ENCODE measurements around the gene FKBP1B.
A peak's percentile ranks its signal among the peaks of the same experiment; 100 is the strongest.
"Not testable (repeated sequence)": the region's sequence is repeated elsewhere in the genome, so short reads cannot be mapped to it uniquely, and the experiment has no call there.

FKBP1B gene

GRCh38 chr2:24022975-24023575 is 26.5 kb upstream of the FKBP1B start:
- no peak for DNase-seq

DNA sequence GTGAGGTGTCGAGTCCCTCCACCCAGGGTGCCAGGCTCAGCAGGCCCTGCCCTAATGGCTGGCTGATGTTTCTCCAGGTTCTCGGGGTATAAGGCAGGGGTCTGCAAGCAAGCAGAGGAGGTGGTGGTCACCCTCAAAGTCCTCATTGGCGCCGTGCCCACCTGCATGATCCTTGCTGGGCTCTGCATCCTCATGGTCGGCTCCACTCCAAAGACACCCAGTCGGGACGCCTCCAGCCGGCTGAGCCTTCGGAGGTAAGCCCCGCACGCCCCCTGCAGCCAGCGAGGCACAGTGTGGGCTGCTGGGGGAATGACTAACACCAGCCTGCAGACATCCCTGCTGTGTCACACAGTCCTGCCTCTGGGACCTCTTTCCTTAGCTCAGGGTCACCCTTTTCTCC is 25.5 kb upstream of the FKBP1B start:
- DNase-seq = no peak

GRCh38 chr2:24024996-24025663 is 24.4 kb upstream of the FKBP1B start:
- no peak for DNase-seq

DNA sequence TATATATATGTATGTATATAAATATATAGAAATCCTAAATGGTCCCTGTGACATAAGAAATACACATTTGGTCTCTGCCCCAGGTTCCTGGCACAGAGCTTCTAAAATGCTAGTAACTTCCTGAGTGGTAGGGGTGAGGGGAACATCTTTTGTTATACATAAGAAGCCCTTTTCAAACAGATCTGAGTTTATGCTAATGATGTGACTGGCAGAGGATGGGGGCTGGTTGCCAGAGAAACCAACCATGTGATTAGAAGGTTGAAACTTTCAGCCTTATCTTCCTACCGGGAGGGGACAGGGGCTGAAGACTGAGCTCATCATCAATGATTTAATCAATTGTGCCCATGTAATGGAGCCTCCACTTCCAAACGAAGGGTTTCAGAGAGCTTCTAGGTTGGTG is 23.3 kb upstream of the FKBP1B start:
- DNase-seq = no peak

DNA sequence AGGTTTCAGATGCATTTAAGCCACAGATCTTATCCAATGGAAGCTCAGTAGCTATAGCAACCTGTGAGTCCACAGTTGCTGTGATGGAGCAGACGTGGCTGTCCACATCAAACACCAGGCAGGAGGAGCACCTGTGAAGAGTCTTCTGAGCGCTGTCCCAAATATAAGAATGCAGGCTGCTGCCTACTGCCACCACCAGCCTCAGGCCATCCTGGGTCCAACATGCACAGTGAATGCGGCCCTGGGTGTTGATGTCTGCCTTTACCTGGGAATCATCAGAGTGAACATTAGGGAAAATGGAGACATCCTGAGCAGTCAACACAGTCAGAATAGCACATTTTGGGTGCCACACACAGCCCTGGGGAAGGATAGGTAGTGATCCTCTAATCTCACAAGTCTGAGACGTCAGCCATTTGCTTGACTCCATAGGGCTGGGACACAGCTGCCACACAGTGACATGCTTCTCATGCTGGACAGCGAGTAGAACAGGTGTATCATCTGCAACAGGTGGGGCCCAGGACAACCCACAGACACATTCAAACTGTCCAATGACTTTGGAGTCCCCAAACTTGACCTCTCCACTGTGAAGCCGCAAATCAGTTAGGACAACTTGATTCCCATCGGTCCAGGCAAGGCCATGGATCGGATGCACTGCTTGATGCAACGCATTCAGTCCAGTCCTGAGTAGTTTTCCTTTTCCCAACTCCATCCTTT is 10.6 kb upstream of the FKBP1B start:
- no peak for DNase-seq

DNA sequence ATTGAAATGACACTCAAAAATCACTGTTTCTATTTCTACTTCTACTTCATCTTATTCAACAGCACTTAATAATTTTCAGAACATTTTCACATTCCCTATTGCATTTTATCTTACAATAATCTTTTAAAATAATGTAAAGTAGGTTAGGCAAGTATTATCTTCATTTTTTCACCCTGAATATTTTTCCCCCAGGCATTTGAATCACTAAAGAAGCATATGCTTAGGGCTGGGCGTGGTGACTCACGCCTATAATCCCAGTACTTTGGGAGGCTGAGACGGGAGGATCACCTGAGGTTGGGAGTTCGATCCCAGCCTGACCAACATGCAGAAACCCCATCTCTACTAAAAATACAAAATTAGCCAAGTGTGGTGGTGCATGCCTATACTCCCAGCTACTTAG is 9.0 kb upstream of the FKBP1B start:
- no peak for DNase-seq

DNA sequence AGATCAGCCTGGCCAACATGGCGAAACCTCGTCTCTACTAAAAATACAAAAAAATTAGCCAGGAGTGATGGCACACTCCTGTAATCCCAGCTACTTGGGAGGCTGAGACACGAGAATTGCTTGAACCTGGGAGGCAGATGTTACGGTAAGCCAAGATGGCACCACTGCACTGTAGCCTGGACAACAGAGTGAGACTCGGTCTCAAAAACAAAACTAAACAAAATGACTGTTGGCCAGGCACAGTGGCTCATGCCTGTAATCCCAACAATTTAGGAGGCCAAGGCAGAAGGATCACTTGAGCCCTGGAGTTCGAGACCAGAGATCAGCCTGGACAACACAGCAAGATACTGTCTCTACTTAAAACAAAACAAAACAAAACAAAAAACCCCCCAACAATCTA is 6.4 kb upstream of the FKBP1B start:
- DNase-seq = not testable (repeated sequence)

GRCh38 chr2:24045511-24046508 is 3.7 kb upstream of the FKBP1B start:
- no peak for DNase-seq

- no peak for DNase-seq
These were observed 3.0 kb upstream of the FKBP1B start for GRCh38 chr2:24046599-24046929.

DNA sequence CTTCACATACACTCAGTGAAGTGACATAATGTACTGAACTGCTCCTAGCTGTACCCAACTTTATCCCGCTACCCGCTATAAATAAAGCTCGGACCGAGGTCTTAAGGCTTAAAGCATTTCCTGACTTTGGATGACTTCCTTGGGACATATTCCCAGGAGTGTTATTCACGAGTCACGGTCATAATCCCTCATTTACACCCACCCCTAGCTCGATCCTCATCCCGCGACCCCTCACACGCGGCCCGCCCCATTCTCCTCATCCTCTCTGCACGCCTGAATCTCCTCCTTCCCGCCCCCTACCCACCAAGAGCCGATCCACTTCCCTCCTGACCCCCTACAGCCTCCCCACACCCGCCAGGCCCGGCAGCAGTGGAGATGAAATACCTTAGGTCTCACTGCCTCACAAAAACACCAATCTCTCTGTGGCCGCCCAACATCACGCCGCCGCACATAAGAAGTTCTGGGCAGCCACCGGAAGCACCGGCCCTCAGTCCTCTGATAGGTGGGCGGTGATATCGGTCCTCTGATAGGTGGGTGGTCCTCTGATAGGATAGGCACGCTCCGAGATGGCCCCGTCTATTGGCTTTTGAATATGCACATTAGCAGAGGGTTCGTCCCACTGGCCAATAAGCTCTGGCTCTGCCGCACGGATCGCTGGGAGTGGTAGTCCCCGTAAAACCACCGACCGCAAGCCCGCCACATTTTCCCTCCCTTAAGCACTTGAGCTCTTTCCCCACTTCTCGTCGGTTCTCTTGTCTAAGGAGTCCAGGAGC is 2.4 kb upstream of the FKBP1B start, which contains the start of gene WDCP:
WDCP (minus strand) TSS at position 462 of the 773 bp plus-strand sequence. CDS start 7,897 bp downstream, outside the sequence.
- DNase-seq = peak; percentile 80 to 84

DNA sequence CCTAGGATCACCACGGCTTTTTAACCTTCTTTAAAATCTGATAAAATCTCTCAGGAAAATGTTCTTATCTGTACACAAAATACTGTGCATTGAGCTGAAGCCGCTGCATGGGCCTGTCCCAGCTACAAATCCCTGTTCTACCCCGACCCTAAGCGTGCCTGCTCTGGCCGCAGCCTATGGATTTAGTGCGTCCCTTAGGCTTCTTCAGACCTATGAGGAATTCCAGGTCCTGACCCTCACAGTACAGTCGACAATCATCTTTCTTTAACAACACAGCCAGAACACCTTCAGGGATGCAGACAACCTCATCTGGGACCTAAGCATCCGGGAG is 1.9 kb upstream of the FKBP1B start:
- no peak for DNase-seq

DNA sequence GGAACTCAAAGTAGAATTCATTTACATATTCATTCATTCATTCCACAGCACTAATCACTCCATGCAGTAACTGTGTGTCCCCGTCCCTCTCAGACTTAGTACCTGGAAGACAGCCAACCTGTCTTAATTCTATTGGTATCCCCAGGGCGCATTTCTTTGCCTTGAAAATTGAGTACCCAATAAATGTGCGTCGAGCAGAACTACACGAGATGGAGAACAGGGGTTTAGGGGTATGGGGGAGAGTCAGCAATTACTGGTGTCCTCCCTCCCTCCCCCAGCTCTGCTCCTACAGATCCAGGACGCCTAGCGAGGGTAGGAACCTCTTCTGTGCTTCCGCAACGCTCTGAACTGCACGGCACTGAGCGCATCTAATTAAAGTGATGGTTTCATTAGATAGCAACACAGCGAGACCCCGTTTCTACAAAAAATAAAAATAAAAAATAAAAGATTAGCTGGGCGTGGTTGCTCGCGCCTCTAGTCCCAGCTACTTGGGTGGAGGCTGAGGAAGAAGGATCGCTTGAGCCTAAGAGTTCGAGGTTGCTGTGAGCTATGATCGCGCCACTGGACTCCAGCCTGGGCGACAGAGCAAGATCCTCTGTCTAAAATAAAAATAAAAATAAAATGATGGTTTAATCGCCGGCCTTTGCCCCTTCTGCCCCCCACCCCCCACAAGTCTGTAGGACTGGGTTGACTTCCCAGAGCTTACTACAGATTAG is 614 bp upstream of the FKBP1B start:
- DNase-seq = no peak

- no peak for DNase-seq
These were observed 769 bp downstream of the FKBP1B start for GRCh38 chr2:24050041-24050979.

DNA sequence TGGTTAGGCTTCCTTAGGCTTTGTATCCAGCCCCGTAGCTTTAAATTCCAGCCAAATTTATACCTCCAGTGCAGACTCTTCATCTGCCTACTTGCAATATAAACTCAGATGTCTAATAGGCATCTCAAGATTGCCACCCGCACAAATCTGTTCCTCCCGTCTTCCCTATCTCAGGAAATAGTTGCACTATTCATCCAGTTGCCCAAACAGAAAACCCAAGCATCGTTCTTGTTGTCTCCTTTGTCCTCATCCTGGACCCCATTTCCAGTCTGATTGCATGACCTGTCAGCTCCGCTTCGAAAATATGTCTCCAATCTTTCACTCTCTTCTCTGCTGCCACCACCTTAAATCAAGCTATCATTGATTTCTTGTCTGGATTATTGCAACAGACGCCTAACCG is 2.3 kb downstream of the FKBP1B start:
- DNase-seq = no peak

DNA sequence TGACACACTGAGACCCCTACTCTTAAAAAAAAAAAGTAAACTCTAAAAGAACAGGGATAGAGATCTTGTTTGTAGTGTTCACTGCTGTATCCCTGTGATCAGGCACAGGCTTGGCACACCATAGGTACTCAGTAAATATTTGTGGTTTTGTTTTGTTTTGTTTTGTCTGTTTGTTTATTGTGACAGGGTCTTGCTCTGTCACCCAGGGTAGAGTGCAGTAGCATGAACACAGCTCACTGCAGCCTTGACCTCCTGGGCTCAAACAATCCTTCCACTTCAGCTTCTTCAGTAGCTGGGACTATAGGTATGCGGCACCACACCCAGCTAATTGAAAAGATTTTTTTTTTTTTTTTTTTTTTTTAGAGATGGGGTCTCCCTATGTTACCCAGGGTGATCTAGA is 3.4 kb downstream of the FKBP1B start:
- no peak for DNase-seq

DNA sequence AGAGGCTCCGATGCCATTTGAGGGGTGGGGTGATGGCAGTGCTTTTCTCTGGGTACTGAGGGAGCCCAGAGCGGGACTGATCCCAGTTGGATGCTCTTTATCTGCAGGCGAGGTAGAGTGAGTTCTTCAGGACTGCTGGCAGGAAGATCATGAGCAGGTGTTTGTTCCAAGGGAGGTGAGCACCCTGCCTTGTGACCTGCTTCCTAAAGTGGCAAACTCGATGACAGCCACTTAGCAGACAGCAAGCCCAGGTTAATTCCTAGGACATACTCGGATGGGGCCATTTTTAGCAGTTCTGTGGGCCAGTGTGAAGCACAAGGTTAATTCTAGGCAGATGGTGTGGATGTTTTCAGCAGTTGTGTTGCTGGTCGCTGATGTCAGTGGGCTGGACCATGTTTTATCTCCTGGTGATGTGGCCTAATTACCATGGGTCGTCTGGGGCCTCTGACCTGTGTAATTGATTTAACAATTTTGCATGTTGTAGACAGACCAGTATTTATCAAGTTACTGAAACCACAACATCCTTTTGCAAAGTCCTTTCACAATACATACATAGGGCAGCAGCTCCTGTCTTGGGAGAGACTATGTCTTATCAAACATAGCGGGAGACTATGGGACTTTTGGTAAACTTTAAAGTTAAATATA is 4.9 kb downstream of the FKBP1B start:
- no peak for DNase-seq

DNA sequence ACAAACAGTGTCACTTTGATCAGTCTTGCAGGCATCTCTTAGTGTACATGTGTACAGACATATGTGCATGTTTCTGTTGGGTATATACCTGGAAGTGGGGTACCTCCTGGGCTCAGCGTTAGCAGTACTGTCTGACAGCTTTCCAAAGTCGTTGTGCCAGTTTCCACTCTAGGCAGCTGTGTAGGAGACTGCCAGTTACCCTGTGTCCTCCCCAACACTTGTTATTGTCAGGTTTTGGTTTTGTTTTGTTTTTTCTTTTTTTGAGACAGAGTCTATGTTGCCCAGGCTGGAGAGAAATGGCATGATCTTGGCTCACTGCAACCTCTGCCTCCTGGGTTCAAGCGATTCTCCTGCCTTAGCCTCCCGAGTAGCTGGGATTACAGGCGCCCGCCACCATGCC is 6.2 kb downstream of the FKBP1B start:
- no peak for DNase-seq

GRCh38 chr2:24058564-24059271 is 9.2 kb downstream of the FKBP1B start:
- no peak for DNase-seq

DNA sequence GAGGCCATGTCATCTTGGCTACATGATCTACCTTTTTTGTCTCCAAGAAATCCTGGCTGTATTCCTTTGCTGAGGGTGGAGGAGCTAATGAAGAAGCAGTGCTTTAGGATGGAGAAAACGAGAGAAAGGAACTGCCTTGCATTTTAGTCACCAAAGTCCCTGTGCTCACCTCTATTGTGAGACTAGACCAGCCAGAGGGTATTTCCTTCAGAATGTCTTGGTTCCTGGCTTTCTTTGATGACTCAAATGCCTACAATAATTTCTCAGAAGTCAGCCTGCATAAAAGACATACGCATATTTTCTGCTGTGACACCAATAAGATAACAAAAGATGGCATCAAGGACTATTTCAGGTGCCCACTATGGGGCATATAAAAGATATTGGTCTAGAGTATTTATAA is 15.8 kb downstream of the FKBP1B start:
- DNase-seq = no peak

All from stimulated activated CD4-positive, alpha-beta T cell treated with anti-CD3 and anti-CD28 coated beads, Interleukin-2, amount 100 ng/mL, for 48 hours (primary cell).